Stomach (tissue), 4 donors: ENCODE measurements around the gene PILRB.

ENCODE experiments used
- EP300 ChIP-seq: sonication (generic); formaldehyde crosslinking; IDR thresholded peaks from one replicate; pipeline ENCODE4 v1.6.1; 2017; ENCODE audit warnings: antibody characterized with exemption
- POLR2A ChIP-seq, 4 donors: fragments of 450-650 bp; IDR thresholded peaks; one replicate each; pipeline ENCODE4 v1.6.1; 2016; ENCODE audit warnings: antibody characterized with exemption in 4 of 4, control low read depth in 2 of 4, mild to moderate bottlenecking in 1 of 4, moderate library complexity in 1 of 4
- TF ChIP-seq, protein P1 (sequence below), 7 experiments: fragments of 450-650 bp in 4 of 7; fragments of 200-600 bp in 3 of 7; sonication (generic) in 3 of 7; IDR thresholded peaks; one replicate each; pipeline ENCODE4 v1.5.1; 2016 to 2019; ENCODE audit warnings: antibody characterized with exemption in 7 of 7, control low read depth in 2 of 7, mild to moderate bottlenecking in 1 of 7

DNA sequence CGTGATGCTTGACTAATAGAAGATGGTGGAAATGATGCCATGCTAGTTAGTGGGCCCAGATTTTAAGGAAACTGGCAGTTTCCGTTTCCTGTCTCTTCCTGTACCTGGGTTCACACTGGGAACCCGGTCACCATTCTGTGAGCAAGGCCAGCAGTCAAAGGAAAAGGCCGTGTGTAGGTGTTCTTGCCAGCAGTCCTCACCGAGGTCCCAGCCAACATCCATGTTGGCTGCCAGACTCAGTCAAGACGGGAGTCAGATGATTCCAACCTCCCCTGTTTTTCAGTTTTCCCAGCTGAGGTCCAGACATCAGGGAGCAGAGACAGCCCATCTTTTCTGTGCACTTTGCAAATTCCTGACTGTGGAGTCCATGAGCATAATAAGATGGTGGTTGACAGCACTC, 15.2 kb upstream of the PILRB start:
- TF ChIP-seq, protein P1, sequence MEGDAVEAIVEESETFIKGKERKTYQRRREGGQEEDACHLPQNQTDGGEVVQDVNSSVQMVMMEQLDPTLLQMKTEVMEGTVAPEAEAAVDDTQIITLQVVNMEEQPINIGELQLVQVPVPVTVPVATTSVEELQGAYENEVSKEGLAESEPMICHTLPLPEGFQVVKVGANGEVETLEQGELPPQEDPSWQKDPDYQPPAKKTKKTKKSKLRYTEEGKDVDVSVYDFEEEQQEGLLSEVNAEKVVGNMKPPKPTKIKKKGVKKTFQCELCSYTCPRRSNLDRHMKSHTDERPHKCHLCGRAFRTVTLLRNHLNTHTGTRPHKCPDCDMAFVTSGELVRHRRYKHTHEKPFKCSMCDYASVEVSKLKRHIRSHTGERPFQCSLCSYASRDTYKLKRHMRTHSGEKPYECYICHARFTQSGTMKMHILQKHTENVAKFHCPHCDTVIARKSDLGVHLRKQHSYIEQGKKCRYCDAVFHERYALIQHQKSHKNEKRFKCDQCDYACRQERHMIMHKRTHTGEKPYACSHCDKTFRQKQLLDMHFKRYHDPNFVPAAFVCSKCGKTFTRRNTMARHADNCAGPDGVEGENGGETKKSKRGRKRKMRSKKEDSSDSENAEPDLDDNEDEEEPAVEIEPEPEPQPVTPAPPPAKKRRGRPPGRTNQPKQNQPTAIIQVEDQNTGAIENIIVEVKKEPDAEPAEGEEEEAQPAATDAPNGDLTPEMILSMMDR (IDR thresholded peaks at IDR 0.05), result no peak
- TF ChIP-seq POLR2A (IDR thresholded peaks at IDR 0.05) (no peak), EP300 (no peak)
